HG02588 (cell line): ENCODE results near the gene ACP7.
"Not testable (repeated sequence)": the region's sequence is repeated elsewhere in the genome, so short reads cannot be mapped to it uniquely, and the experiment has no call there.

Source experiments
- ATAC-seq: cut with Tn5 transposase; IDR thresholded peaks from one replicate; pipeline ENCODE4 v1.9.1; 2021; ENCODE audit warnings: mild to moderate bottlenecking, moderate library complexity; ENCODE audit not compliant: unreplicated experiment

The ACP7 gene

GRCh38 chr19:39083983-39084731, at the start of gene ACP7:
Gene ACP7, plus strand, starts transcription at chr19:39084368. Its CDS starts 902 bp downstream, at chr19:39085270.
- no peak for ATAC-seq

- ATAC-seq, result no peak
These were observed 47.6 kb upstream of the ACP7 start for GRCh38 chr19:39036581-39036980.

GRCh38 chr19:39037194-39037593, 47.0 kb upstream of the ACP7 start:
- ATAC-seq, result no peak

- no peak for ATAC-seq
These were observed 46.1 kb upstream of the ACP7 start for GRCh38 chr19:39038098-39038497.

GRCh38 chr19:39045506-39045905, 38.7 kb upstream of the ACP7 start:
- no peak for ATAC-seq

- no peak for ATAC-seq
These were observed 37.9 kb upstream of the ACP7 start for GRCh38 chr19:39046037-39046821.

- ATAC-seq, result no peak
These were observed 37.1 kb upstream of the ACP7 start for GRCh38 chr19:39047073-39047472.

GRCh38 chr19:39052243-39052746, 31.9 kb upstream of the ACP7 start:
- ATAC-seq, result no peak

GRCh38 chr19:39052846-39053245, 31.3 kb upstream of the ACP7 start:
- ATAC-seq, result no peak

GRCh38 chr19:39053276-39054090, 30.7 kb upstream of the ACP7 start:
- ATAC-seq, result no peak

GRCh38 chr19:39054091-39054470, 30.1 kb upstream of the ACP7 start:
- no peak for ATAC-seq

GRCh38 chr19:39057615-39058014, 26.6 kb upstream of the ACP7 start:
- no peak for ATAC-seq

- no peak for ATAC-seq
These were observed 24.9 kb upstream of the ACP7 start for GRCh38 chr19:39059302-39059701.

- ATAC-seq, result no peak
These were observed 24.0 kb upstream of the ACP7 start for GRCh38 chr19:39060171-39060570.

- no peak for ATAC-seq
These were observed 19.8 kb upstream of the ACP7 start for GRCh38 chr19:39064405-39064804.

GRCh38 chr19:39065928-39066327, 18.2 kb upstream of the ACP7 start:
- ATAC-seq, result no peak

GRCh38 chr19:39067104-39067503, 17.1 kb upstream of the ACP7 start:
- ATAC-seq, result no peak

- not testable (repeated sequence) for ATAC-seq
These were observed 15.9 kb upstream of the ACP7 start for GRCh38 chr19:39068259-39068658.

- ATAC-seq, result no peak
These were observed 13.3 kb upstream of the ACP7 start for GRCh38 chr19:39070888-39071287.

- ATAC-seq, result no peak
These were observed 9.9 kb upstream of the ACP7 start for GRCh38 chr19:39074205-39074692.

- ATAC-seq, result no peak
These were observed 9.2 kb upstream of the ACP7 start for GRCh38 chr19:39074942-39075341.
